Mononuclear cell (primary cell): Measurements from ENCODE around the gene CTBP1. TPM values are rescaled to one million over a fixed set of nuclear protein-coding genes. Genes with fewer than 3 reads are reported as not detected.
A peak's percentile ranks its signal among the peaks of the same experiment; 100 is the strongest.

ENCODE experiments used
- H3K27me3 ChIP-seq: 2 replicates; pipeline ENCODE4 v1.6.0; 2011; ENCODE audit warnings: low read length, control low read depth; ENCODE audit not compliant: insufficient read depth
- H3K4me1 ChIP-seq: 2 replicates; pipeline ENCODE4 v1.5.1; 2011; ENCODE audit warnings: mild to moderate bottlenecking, low read length, control low read depth; ENCODE audit not compliant: insufficient read depth
- H3K4me3 ChIP-seq: 2 replicates; pipeline ENCODE4 v1.5.1; 2011; ENCODE audit warnings: mild to moderate bottlenecking, low read length, moderate library complexity
- H3K9me3 ChIP-seq: 2 replicates; pipeline ENCODE4 v1.5.1; 2011; ENCODE audit warnings: low read depth, mild to moderate bottlenecking, control low read depth, low read length
- total RNA-seq: library from RNA; depleted of rRNA; stranded (reverse); fragments of >200 nt; gene quantifications from one replicate; pipeline ENCODE4 v1.2.3, GENCODE V29; 2012

The CTBP1 gene
- total RNA-seq, 1 donor, result 125 TPM

GRCh38 chr4:1249148-1249730 is 309 bp upstream of the CTBP1 start:
- Histone ChIP-seq H3K4me1 (peaks cover 61% of the 10 kb centered on the region), H3K9me3 (no peaks in the 10 kb centered on the region), H3K4me3 (peak overlapping the region; percentile 65), H3K27me3 (no peaks in the 10 kb centered on the region)

DNA sequence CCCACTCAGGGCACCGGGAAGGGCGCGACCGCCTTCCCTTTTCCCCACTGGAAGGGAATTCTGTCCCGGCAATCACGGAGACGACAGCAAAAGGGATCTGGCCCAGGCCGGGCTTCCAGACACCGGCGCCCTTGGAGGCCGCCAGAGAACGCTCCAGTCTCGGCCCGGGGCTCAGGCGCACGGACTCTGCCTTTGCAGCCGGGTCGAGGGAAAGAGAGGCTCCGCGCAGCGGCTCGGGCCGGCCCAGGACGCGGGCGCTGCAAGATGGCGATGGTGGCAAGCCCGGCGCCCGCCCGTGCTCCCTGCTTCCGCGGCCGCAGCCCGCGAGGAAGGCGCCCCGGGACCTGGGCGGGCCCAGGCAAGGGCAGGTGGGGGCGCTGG is 1.1 kb downstream of the CTBP1 start:
- Histone ChIP-seq H3K4me3 (peak overlapping the region; percentile 77), H3K9me3 (no peaks in the 10 kb centered on the region), H3K4me1 (peaks cover 64% of the 10 kb centered on the region), H3K27me3 (no peaks in the 10 kb centered on the region)

DNA sequence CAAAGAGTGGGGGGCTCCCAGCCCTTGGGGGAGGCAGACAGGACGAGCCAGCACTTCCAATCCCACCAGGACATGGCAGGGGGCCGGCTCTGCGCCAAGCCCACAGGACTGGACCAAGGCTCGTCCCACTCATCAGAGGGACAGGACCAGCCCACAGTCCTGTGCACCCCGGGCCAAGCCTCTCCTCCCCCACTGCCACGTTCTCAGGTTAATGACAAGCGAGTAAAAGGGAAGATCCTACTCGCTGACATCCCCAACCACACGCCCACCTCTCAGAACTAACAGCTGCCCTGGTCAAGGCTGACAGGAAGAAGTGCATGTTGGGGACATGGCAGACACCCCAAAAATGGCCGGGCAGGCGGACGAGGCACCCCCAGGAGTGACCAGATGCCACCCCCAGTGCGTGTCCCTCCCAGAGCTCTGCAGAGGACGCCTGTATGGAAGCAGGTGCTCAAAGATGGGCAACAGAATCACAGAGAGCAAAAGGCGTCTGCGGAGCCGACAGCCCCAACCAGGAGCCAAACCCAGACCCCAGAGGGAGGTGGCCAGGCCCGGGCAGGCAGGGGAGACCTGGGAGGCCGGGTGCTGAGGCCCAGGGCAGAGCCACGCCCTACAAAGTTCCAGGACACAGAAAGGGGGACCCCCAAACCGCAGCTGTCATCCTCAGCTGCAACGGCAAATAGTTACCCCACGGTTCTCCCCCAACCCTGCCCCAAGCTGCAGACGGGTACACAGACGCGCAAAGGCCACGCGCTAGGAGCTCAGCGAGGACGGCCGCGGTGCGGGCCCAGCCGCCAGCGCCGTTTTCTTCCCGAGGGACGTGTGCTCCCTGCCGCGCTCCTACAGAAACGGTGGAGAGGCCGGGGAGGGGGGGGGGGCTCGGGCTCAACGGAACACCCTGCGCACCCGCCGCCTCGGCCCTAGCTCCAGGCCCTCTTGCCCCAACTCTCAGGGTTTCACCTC is 1.7 kb downstream of the CTBP1 start:
- Histone ChIP-seq H3K4me3 (peak overlapping the region; percentile 77), H3K27me3 (no peaks in the 10 kb centered on the region), H3K4me1 (peaks cover 65% of the 10 kb centered on the region)

DNA sequence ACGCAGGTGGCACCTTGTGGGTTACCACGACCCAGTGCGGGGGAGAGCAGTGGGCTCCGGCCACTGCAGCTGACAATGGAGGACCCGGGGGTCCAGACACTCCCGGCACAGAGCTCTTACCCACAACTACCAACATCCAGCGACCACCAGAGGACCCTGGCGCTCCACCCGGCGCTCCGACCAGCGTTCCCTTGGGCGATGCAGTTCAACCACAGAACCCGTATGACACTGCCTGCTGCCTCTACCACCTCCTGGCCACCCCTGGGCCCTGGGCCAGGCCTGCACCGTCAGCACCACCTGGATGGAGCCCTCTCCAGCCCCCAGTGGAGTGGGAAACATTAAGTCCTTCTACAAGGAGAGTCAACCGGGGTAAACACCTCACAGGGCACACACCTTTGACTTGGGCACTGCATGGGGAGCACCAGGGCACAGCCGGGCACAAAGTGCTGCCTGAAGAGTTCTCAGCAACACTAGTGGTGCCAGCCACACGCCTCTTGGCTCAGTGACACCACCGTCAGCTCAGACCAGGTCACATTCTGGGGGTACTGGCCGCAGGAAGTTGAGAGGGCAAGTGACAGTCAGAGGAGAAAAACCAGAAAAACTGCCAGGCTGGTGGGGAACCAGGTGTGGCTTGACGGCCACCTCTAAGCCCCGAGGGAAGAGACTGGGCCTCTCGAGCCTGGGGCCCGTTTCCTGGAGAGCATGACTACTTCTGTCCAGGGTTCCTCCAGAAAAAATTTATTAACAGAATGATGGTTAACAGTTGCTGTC is 2.6 kb downstream of the CTBP1 start:
- Histone ChIP-seq H3K27me3 (no peaks in the 10 kb centered on the region), H3K4me1 (peaks cover 64% of the 10 kb centered on the region), H3K9me3 (no peaks in the 10 kb centered on the region), H3K4me3 (no peak overlapping the region)

More for the DNA sequence above, 1.7 kb downstream of the CTBP1 start:
- no peaks in the 10 kb centered on the region for H3K9me3 ChIP-seq

DNA sequence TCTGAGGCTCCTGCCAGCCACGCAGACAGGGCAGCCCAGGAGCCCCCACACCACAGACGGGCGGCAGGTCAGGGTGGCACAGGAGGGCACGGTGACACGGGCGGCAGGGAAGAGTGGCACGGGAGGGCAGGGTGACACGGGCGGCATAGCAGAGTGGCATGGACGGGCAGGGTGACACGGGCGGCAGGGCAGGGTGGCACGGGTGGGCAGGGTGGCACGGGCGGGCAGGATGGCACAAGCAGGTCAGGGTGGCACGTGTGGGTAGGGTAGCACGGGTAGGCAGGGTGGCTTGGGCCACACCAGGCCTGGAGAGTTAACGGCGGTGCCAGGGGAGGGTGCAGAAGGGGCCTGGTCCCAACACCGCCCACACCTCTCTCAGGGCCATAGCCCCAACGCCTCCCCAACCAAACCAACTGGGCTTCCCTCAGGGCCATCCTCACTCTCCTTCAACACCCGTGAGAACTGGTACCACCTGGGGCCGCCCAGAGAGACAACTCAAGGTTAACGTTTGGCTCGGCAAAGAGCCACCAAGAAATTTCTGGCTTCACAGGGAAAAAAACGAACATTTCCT is 3.4 kb downstream of the CTBP1 start:
- Histone ChIP-seq H3K27me3 (no peaks in the 10 kb centered on the region), H3K4me3 (no peak overlapping the region), H3K9me3 (no peaks in the 10 kb centered on the region), H3K4me1 (peaks cover 56% of the 10 kb centered on the region)

DNA sequence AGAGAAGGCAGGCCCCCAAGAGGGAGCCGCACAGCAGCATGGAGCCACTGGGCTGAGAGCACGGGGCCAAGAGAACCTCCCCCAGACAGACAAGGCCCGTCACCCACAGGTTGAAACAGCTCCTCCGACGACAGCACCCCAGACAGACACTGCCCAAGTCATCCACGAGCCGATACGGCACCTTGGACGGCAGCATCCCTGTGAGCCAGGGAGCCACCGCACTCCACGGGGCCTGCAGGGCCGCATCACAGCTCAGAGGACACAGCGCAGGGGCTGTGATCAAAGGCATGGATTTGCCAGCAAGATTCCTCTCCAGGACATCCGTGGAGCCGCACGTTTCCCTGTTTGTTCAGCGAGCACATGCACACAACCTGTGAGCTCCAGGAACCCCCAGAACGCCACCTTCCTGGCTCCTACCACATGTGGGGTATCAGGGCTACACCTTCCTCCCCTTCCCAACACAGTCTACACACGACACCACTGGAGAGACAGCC is 3.9 kb downstream of the CTBP1 start:
- no peaks in the 10 kb centered on the region for H3K27me3 ChIP-seq
- no peak overlapping the region for H3K4me3 ChIP-seq
- peaks cover 51% of the 10 kb centered on the region for H3K4me1 ChIP-seq
- H3K9me3 ChIP-seq, result no peaks in the 10 kb centered on the region

GRCh38 chr4:1244081-1244977 is 4.6 kb downstream of the CTBP1 start:
- Histone ChIP-seq H3K4me3 (no peak overlapping the region), H3K9me3 (no peaks in the 10 kb centered on the region), H3K4me1 (peaks cover 47% of the 10 kb centered on the region), H3K27me3 (no peaks in the 10 kb centered on the region)

DNA sequence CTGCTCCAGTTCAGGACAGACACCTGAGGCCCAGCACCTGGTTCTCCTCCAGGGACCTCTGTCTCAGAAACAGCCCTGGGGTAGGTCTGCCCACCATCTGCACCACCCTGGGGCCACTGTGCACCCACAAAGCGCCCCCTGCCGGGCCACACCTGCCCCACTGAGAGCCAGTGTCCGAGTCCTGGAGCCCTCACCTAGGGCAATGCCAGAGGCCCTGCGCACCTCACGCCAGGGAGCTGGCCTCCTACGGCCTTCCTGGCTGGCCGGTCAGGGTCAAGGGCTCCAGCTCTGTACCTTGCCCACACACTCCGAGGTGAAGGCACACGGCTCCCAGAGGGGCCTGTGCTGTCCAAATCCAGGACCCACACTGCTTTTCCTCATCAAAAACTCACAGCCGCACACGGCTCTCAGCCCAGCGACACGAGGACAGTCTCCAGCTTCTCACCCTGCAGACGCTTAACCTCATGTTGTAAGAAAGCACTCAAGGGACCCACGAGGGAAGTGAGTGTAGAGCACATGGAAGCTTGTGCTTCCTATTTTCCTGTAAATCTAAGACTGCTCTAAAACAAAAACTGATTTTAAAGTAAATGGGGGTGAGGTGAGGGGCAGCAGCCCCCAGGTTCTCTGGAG is 5.4 kb downstream of the CTBP1 start:
- Histone ChIP-seq H3K27me3 (no peaks in the 10 kb centered on the region), H3K9me3 (no peaks in the 10 kb centered on the region), H3K4me1 (peaks cover 47% of the 10 kb centered on the region), H3K4me3 (no peak overlapping the region)

DNA sequence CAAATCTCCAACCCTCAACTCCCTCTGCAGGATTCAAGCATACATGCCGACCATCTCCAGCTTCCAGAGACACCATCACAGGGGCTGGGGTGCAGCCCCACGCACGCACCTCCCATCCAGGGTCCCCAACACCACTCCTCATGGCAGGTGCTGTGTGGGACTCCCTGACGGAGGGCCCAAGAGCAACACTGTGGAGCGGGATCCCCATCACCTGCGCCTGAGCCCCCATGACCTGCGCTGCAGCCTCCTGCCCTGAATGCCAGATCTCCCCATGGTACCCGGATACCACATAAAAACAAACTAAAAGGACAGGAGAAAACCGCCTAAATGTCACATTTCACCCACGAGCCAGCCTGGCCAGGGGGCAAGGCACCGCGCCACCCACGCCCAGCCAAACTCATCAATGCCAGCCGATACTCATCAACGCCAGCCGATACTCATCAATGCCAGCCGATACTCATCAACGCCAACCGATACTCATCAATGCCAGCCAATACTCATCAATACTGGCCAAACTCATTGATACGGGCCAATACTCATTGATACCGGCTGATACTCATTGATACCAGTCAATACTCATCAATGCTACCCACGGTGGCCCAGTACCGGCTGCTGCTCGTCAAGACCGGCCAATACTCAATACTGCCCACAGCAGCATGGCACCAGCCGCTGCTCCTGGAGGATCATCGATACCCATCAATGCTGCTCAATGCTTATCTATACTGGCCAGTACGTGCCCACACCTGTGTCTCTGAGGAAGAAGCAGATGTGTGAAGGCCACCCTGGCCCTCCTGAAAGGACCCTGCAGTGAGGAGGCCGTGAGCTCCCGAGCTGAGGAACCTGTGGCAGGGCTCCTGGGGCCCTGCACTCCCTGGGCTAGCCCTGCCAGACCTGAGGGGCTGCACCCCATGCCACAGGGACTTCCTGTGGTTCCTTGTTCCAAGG is 6.2 kb downstream of the CTBP1 start:
- Histone ChIP-seq H3K4me1 (peaks cover 47% of the 10 kb centered on the region), H3K9me3 (no peaks in the 10 kb centered on the region), H3K4me3 (no peak overlapping the region), H3K27me3 (no peaks in the 10 kb centered on the region)

GRCh38 chr4:1241936-1242505 is 6.9 kb downstream of the CTBP1 start:
- Histone ChIP-seq H3K9me3 (no peaks in the 10 kb centered on the region), H3K27me3 (no peaks in the 10 kb centered on the region), H3K4me3 (no peak overlapping the region), H3K4me1 (peaks cover 42% of the 10 kb centered on the region)

DNA sequence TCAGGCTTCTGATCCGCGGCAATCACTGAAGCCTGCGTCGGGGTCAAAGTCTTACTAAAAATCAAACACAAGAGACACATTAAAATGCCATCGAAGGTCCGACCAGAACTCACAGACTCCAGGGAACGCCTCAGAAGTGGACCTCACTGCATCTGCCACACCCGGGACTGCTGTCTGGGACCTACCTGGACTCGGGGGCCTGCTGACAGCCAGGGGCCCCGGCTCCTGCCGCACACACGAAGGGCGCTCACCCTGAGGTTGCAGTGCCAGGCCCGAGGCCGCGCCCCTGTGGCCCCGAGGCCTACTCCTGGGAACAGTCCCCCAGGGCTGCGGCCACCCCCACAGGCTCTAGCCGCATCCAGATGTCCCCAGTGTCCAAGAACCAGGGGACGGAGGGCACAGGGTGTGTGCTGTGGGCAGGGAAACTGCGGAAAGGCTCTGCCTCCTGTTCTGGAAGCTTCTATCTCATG is 7.4 kb downstream of the CTBP1 start:
- peaks cover 36% of the 10 kb centered on the region for H3K4me1 ChIP-seq
- no peaks in the 10 kb centered on the region for H3K9me3 ChIP-seq
- H3K4me3 ChIP-seq, result no peak overlapping the region
- H3K27me3 ChIP-seq, result no peaks in the 10 kb centered on the region

DNA sequence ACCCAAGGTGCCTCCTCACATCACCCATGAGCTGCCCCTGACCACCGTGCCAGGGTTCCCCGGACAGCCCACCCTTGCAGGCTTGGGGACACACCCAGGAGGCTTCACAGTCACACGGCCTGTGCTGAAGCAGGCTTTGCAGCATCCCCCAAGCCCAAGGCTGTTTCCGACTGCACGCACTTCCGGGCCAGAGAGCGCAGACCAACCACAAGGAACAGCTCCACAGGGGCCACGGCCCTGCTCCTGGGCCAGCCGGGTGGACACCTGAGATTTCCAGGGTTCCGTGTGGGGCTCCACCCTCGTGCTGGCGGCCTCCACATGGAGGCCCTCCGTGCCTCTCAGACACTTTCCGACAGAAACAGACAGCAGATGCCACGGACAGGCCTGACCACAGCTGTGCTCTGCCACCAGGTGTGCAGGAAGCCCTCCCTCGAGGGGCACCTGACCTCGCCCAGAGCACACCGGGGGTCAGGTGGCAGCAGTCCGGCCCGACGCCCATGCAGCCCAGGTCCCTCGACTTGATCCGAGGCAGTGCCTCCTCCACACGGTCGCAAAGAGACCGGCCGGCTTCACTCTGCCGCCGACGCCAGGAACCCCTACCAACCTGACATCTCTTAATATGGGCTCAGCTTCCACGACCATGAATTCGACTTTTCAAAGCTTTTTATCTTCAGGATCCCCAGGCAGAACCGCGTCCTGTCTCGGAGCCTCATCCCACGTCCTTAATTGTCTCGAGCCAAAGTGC is 8.0 kb downstream of the CTBP1 start:
- no peak overlapping the region for H3K4me3 ChIP-seq
- H3K9me3 ChIP-seq, result no peaks in the 10 kb centered on the region
- peaks cover 30% of the 10 kb centered on the region for H3K4me1 ChIP-seq
- H3K27me3 ChIP-seq, result no peaks in the 10 kb centered on the region
